SK-N-MC (cell line): ENCODE data around the gene OR7G3.

Source experiments
- DNase-seq: peaks from one replicate; pipeline ENCODE4 v3.0.0-alpha.2; 2011; ENCODE audit warnings: low read depth, low spot score
- H3K27ac ChIP-seq: fragments of 200-600 bp; sonication (generic); 2 replicates; pipeline ENCODE4 v1.5.1; 2016; ENCODE audit warnings: mixed run types
- H3K36me3 ChIP-seq: fragments of 200-600 bp; sonication (generic); 2 replicates; pipeline ENCODE4 v1.6.1; 2017; ENCODE audit warnings: antibody characterized with exemption, low read length, mixed read lengths; ENCODE audit not compliant: insufficient read depth
- H3K4me3 ChIP-seq: fragments of 200-600 bp; sonication (generic); 2 replicates; pipeline ENCODE4 v1.5.1; 2016
- H3K9ac ChIP-seq: fragments of 200-600 bp; sonication (generic); 2 replicates; pipeline ENCODE4 v1.8.0; 2017; ENCODE audit warnings: mixed run types, mixed read lengths; ENCODE audit not compliant: insufficient read length
- H3K9me3 ChIP-seq: fragments of 200-600 bp; sonication (generic); 2 replicates; pipeline ENCODE4 v1.6.1; 2017; ENCODE audit warnings: low read depth, mild to moderate bottlenecking, antibody characterized with exemption, low read length, moderate library complexity, mixed read lengths
- EZH2 ChIP-seq: fragments of 200-600 bp; sonication (generic); IDR thresholded peaks from one replicate; pipeline ENCODE4 v1.6.1; 2017; ENCODE audit warnings: antibody characterized with exemption
- FOXP2 ChIP-seq: optimal IDR thresholded peaks from 2 replicates; pipeline ENCODE3; 2011; ENCODE audit warnings: mild to moderate bottlenecking, moderate library complexity; ENCODE audit not compliant: insufficient read depth; ENCODE audit errors: extremely low read length, control extremely low read depth
- POLR2AphosphoS5 ChIP-seq: IDR thresholded peaks from 2 replicates; pipeline ENCODE4 v1.6.1; 2012; ENCODE audit warnings: mild to moderate bottlenecking, low read depth, low read length, borderline replicate concordance

OR7G3 gene

GRCh38 chr19:9151367-9151766, 24.6 kb upstream of the OR7G3 start:
- Histone ChIP-seq H3K9ac (no peak overlapping the region), H3K4me3 (no peak overlapping the region), H3K36me3 (peaks cover 91% of the 10 kb centered on the region), H3K9me3 (peaks cover 32% of the 10 kb centered on the region), H3K27ac (no peak overlapping the region)
- DNase-seq, result no peak
- no peak for TF ChIP-seq FOXP2
- TF ChIP-seq EZH2, result no peak
- no peak for TF ChIP-seq POLR2AphosphoS5

DNA sequence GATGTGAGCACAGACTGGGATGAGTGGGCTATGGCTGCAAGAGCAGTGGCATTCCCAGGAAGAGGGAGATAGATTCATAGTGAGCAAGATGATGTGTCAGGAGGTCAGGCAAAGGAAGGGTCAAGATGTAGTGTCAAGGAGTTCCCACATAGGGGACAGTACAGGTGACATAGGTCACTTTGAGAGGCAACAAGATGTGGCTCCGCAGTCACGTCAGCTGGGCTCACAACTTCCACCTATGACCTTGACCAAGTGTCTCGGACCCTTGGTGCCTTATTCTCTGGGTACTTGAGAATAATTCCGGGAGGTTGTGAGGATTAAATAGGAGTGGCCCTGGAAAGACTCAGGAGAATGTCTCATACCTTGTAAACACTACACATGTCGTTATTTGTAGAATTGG, 23.9 kb upstream of the OR7G3 start:
- Histone ChIP-seq H3K9ac (no peak overlapping the region), H3K9me3 (peaks cover 32% of the 10 kb centered on the region)
- TF ChIP-seq EZH2 (no peak), FOXP2 (no peak), POLR2AphosphoS5 (no peak)

DNA sequence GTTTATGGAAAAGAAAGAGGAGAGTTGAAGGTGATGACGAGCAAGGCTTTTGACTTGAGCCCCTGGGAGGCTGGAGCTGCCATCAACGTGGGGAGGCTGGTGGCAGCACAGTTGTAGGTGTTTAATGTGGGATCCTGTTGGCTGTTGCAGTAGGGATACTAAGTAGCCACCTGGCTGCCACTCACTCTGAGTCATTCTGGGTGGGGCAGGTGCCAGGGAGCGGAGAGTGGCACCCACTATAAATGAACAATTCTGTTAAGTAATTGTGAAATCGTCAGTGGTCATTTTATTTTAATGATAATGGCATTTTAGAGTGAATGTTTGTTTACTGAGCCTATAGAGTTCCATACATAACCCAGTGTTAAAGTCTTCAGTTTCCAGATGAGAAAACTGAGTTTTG, 23.2 kb upstream of the OR7G3 start:
- Histone ChIP-seq H3K9me3 (peaks cover 38% of the 10 kb centered on the region), H3K36me3 (peaks cover 87% of the 10 kb centered on the region), H3K4me3 (no peak overlapping the region), H3K27ac (no peak overlapping the region), H3K9ac (no peak overlapping the region)
- TF ChIP-seq POLR2AphosphoS5, result no peak
- TF ChIP-seq EZH2, result no peak
- no peak for TF ChIP-seq FOXP2
- DNase-seq, result no peak

More for the DNA sequence above, 23.9 kb upstream of the OR7G3 start:
- Histone ChIP-seq H3K36me3 (peaks cover 87% of the 10 kb centered on the region), H3K27ac (no peak overlapping the region), H3K4me3 (no peak overlapping the region)
- no peak for DNase-seq

- H3K27ac ChIP-seq, result no peak overlapping the region
- H3K36me3 ChIP-seq, result peaks cover 87% of the 10 kb centered on the region
- no peak for TF ChIP-seq POLR2AphosphoS5
- TF ChIP-seq EZH2, result no peak
- TF ChIP-seq FOXP2, result no peak
- no peak overlapping the region for H3K9ac ChIP-seq
- peaks cover 34% of the 10 kb centered on the region for H3K9me3 ChIP-seq
- no peak overlapping the region for H3K4me3 ChIP-seq
- no peak for DNase-seq
Observed at GRCh38 chr19:9148697-9149096, 21.9 kb upstream of the OR7G3 start.

GRCh38 chr19:9146882-9147281, 20.1 kb upstream of the OR7G3 start:
- DNase-seq, result no peak
- Histone ChIP-seq H3K9ac (no peak overlapping the region), H3K9me3 (peaks cover 34% of the 10 kb centered on the region), H3K36me3 (peaks cover 81% of the 10 kb centered on the region), H3K27ac (no peak overlapping the region), H3K4me3 (no peak overlapping the region)
- TF ChIP-seq EZH2, result no peak
- TF ChIP-seq FOXP2, result no peak
- TF ChIP-seq POLR2AphosphoS5, result no peak

DNA sequence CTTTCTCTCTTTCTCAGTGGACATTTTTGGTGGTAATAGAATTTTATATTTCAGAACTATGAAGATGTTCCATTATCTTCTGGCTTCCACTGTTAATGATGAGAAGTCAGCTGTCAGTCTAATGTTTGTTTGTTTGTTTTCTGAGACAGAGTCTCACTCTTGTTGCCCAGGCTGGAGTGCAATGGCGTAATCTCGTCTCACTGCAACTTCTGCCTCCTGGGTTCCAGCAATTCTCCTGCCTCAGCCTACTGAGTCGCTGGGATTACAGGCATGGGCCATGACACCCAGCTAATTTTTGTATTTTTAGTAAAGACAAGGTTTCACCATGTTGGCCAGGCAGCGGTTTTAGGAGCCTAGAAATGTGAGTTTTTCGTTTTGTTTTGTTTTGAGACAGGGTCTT, 18.2 kb upstream of the OR7G3 start:
- no peak for DNase-seq
- Histone ChIP-seq H3K36me3 (peaks cover 71% of the 10 kb centered on the region), H3K9ac (no peak overlapping the region), H3K9me3 (peaks cover 37% of the 10 kb centered on the region), H3K4me3 (no peak overlapping the region), H3K27ac (no peak overlapping the region)
- TF ChIP-seq EZH2, result no peak
- TF ChIP-seq POLR2AphosphoS5, result no peak
- no peak for TF ChIP-seq FOXP2

DNA sequence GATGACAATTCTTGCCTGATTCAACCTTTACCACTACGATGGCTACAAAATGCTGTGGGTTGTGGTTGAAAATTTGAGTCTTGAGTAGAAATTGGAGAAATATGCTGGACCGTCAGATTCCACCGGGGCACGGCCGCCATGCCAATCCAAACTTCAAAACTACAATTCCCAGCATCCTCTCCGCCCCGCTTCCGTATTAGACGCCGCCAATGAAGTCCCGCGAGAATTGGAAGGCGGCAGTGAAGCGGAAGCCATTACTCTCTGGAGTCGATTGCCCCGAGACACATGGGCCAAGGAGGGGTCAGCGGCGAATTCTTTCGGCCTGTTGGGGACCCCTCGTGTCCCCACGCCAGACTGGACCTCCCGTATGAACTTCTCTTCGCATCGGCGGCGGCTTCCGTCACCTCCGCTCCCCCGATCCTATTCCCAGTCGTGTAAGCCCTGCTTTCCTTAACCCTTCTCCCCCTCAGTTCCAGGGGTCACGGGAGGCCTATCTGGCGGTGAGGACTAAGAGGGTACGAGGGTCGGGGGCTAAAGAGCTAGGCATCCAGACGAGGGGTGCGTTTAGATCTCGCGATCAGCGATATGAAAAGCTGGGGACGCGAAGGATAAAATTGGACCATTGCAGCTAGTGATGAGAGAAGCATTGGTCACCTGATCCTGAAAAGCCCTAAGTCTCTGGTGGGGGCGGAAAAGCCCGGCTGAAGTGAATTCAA, 13.6 kb upstream of the OR7G3 start, which contains the start of gene ZNF317:
ZNF317 (plus strand) TSS at position 239 of the 716 bp plus-strand sequence. CDS start 15,620 bp downstream, outside the sequence.
- TF ChIP-seq EZH2 (no peak), FOXP2 (no peak), POLR2AphosphoS5 (peak; percentile 94)
- Histone ChIP-seq H3K27ac (no peak within 1 kb of the TSS; the same call in 1 of the 2 replicates), H3K4me3 (peak within 1 kb of the TSS; percentile 89), H3K9ac (peak within 1 kb of the TSS; percentile 94), H3K36me3 (peaks cover 33% of the 10 kb centered on the region), H3K9me3 (peaks cover 16% of the 10 kb centered on the region; the same call in 1 of the 2 replicates)
- peak; percentile 51 for DNase-seq

GRCh38 chr19:9139609-9140158, 12.9 kb upstream of the OR7G3 start:
- H3K27ac ChIP-seq, result no peak overlapping the region
- peak overlapping the region; percentile 94 for H3K9ac ChIP-seq
- H3K36me3 ChIP-seq, result peaks cover 27% of the 10 kb centered on the region
- H3K9me3 ChIP-seq, result peaks cover 13% of the 10 kb centered on the region; the same call in 1 of the 2 replicates
- H3K4me3 ChIP-seq, result peak overlapping the region; percentile 89
- TF ChIP-seq EZH2 (no peak), FOXP2 (no peak)
- DNase-seq, result no peak
